Measurements from ENCODE around the gene DGKZ. TPM values are rescaled to one million over a fixed set of nuclear protein-coding genes. Genes with fewer than 3 reads are reported as not detected.
"Not testable (repeated sequence)": the region's sequence is repeated elsewhere in the genome, so short reads cannot be mapped to it uniquely, and the experiment has no call there.

Gene DGKZ
- total and polyA plus RNA-seq, 2 experiments from 2014 or later: 45.1 to 170 TPM

- TF ChIP-seq ETS1 (IDR thresholded peaks at IDR 0.05) (no peak), CTCF (conservative IDR thresholded peaks at IDR 0.05; ENCODE audit: low read depth in 2 of 2) (no peak), STAT1 (IDR thresholded peaks at IDR 0.05; ENCODE audit: unreplicated experiment) (no peak)
Measured at GRCh38 chr11:46378811-46379481, 31.7 kb downstream of the DGKZ start (continued).

- peaks cover 35% of the 10 kb centered on the region for H3F3A ChIP-seq (replicated peaks; ENCODE audit: low read depth)
- H3K36me3 ChIP-seq (ENCODE audit: insufficient read depth); H2AFZ ChIP-seq; H3K9me2 ChIP-seq (ENCODE audit: insufficient read depth); H3K27me3 Mint-ChIP-seq (ENCODE audit: insufficient read depth, low read depth, poor library complexity); H3K9me3 Mint-ChIP-seq; H3K79me2 ChIP-seq (replicated peaks; ENCODE audit: insufficient read depth); H4K20me1 ChIP-seq (replicated peaks; ENCODE audit: insufficient read depth); H3K27ac Mint-ChIP-seq; H3K27me3 ChIP-seq (ENCODE audit: insufficient read depth): not testable (repeated sequence)
- H3K4me2 ChIP-seq: peak overlapping the region; percentile 95
- ATAC-seq (peak; percentile 53), DNase-seq (ENCODE audit: low spot score) (peak; percentile 83)
- peak overlapping the region; percentile 92 for H3K4me3 ChIP-seq
- peak; percentile 28; the same call in 1 of the 2 replicates for TF ChIP-seq POLR2AphosphoS5 (IDR thresholded peaks at IDR 0.05; ENCODE audit: low read depth)
- H3K4me3 Mint-ChIP-seq: peak overlapping the region; percentile 68
- H3K4me1 Mint-ChIP-seq: peaks cover 25% of the 10 kb centered on the region
- 0 out of 2 replicates have a peak overlapping the region, but pooled peaks have one; percentile 39 for H3K27ac ChIP-seq (ENCODE audit: low read depth)
- H3K4me1 ChIP-seq (ENCODE audit: insufficient read depth): peaks cover 19% of the 10 kb centered on the region
- H3K36me3 Mint-ChIP-seq (ENCODE audit: low read depth): peaks cover 33% of the 10 kb centered on the region
Measured at GRCh38 chr11:46379482-46380293, 32.4 kb downstream of the DGKZ start.

GRCh38 chr11:46380340-46381047 is 33.2 kb downstream of the DGKZ start:
- H3K36me3 ChIP-seq (ENCODE audit: insufficient read depth): no peaks in the 10 kb centered on the region; the same call in 1 of the 2 replicates
- peak; percentile 90 for DNase-seq (ENCODE audit: low spot score)
- H2AFZ ChIP-seq: no peak overlapping the region
- no peak for TF ChIP-seq CREB1 (CRISPR knock-in tag; IDR thresholded peaks at IDR 0.05; ENCODE audit: low read depth)
- TF ChIP-seq REST (IDR thresholded peaks at IDR 0.05; ENCODE audit: unreplicated experiment): no peak
- no peak for TF ChIP-seq CTCF (conservative IDR thresholded peaks at IDR 0.05; ENCODE audit: low read depth in 2 of 2)

More at GRCh38 chr11:46380340-46381047, 33.2 kb downstream of the DGKZ start:
- ATAC-seq: peak; percentile 23
- H3F3A ChIP-seq (replicated peaks; ENCODE audit: low read depth): peaks cover 35% of the 10 kb centered on the region
- H4K20me1 ChIP-seq (replicated peaks; ENCODE audit: insufficient read depth): no peaks in the 10 kb centered on the region; the same call in 1 of the 2 replicates
- H3K27me3 ChIP-seq (ENCODE audit: insufficient read depth): no peaks in the 10 kb centered on the region
- H3K27ac ChIP-seq (ENCODE audit: low read depth): peak overlapping the region; percentile 94
- no peaks in the 10 kb centered on the region for H3K9me2 ChIP-seq (ENCODE audit: insufficient read depth)
- H3K36me3 Mint-ChIP-seq (ENCODE audit: low read depth): peaks cover 29% of the 10 kb centered on the region
- H3K4me2 ChIP-seq: peak overlapping the region; percentile 95
- peak overlapping the region; percentile 62 for H3K27ac Mint-ChIP-seq
- H3K4me1 Mint-ChIP-seq: peaks cover 25% of the 10 kb centered on the region
- peaks cover 19% of the 10 kb centered on the region for H3K4me1 ChIP-seq (ENCODE audit: insufficient read depth)
- peak overlapping the region; percentile 79 for H3K4me3 Mint-ChIP-seq
- H3K79me2 ChIP-seq (replicated peaks; ENCODE audit: insufficient read depth): no peaks in the 10 kb centered on the region
- no peaks in the 10 kb centered on the region for H3K9me3 Mint-ChIP-seq
- H3K4me3 ChIP-seq: peak overlapping the region; percentile 92
- H3K27me3 Mint-ChIP-seq (ENCODE audit: insufficient read depth, low read depth, poor library complexity): peaks cover 15% of the 10 kb centered on the region

All from GM23338 (cell line).